Ovary (tissue), 3 donors: ENCODE results near the gene SLC26A11.

Experiments used
- CTCF ChIP-seq, 3 donors: fragments of 450-650 bp in 2 of 3; fragments of 200-600 bp in 1 of 3; IDR thresholded peaks; one replicate each; pipeline versions ENCODE4 v1.5.1 to v1.8.0; 2016 to 2022; ENCODE audit warnings: antibody characterized with exemption in 3 of 3, mild to moderate bottlenecking in 1 of 3
- EP300 ChIP-seq: sonication (generic); formaldehyde crosslinking; IDR thresholded peaks from one replicate; pipeline ENCODE4 v1.6.1; 2017; ENCODE audit warnings: antibody characterized with exemption
- POLR2A ChIP-seq: fragments of 450-650 bp; IDR thresholded peaks from one replicate; pipeline ENCODE4 v1.6.1; 2017; ENCODE audit warnings: antibody characterized with exemption, mild to moderate bottlenecking, moderate library complexity
- donor health status: DM: no; HTN: no; CAD: no.

DNA sequence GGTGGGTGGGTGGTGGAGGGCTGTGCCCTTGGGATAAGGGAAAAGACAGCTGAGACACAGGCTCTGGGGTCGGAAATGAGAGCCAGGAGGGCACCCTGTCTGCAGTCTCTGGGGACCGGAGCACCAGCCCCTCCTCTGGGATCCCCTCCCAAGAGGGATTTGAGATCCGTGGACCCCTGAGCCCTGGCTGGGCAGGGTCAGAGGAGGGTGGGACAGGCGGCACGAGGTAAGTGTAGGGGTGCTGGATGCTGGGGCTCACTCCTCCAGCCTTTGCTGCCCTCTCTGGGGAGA, 519 bp upstream of the SLC26A11 start:
- TF ChIP-seq CTCF (IDR thresholded peaks at IDR 0.05): no peak
- TF ChIP-seq POLR2A: no peak
- TF ChIP-seq EP300: no peak
